OCI-LY3 (cell line): Measurements from ENCODE around the gene TEFM.

Source experiments
- CTCF ChIP-seq: fragments of 200-600, 300-600 bp; sonication (generic); IDR thresholded peaks from 2 replicates; pipeline ENCODE4 v1.5.1; 2014; ENCODE audit warnings: antibody characterized with exemption, low read length, low read depth
- EZH2phosphoT487 ChIP-seq: fragments of 200-600 bp; shearing (Covaris generic); IDR thresholded peaks from 2 replicates; pipeline ENCODE4 v1.6.1; 2018; ENCODE audit warnings: antibody characterized with exemption, mixed run types, low read depth

- no peak for TF ChIP-seq CTCF
- TF ChIP-seq EZH2phosphoT487, result no peak
These were observed 36.5 kb upstream of the TEFM start for GRCh38 chr17:30942308-30943079.
